H1 (cell line): ENCODE measurements around the gene CTF1. TPM values are rescaled to one million over a fixed set of nuclear protein-coding genes. Genes with fewer than 3 reads are reported as not detected.
A peak's percentile ranks its signal among the peaks of the same experiment; 100 is the strongest.

Source experiments
- CTCF ChIA-PET: fragments of 300-600 bp; sonication (Branson Sonifier 250); formaldehyde crosslinking; loops from one replicate; lab custom pipeline; 2021; ENCODE audit not compliant: partially characterized antibody; lab: Charles Lee
- POLR2A ChIA-PET: fragments of 300-600 bp; sonication (Branson Sonifier 250); formaldehyde crosslinking; loops from one replicate; lab custom pipeline; 2021; ENCODE audit warnings: inconsistent platforms; ENCODE audit not compliant: partially characterized antibody; lab: Charles Lee
- DNase-seq, 2 experiments: peaks; one replicate each; pipeline versions ENCODE4 v3.0.0 to v3.0.0-alpha.2; 2010 to 2022; ENCODE audit warnings: low spot score in 2 of 2, low read depth in 1 of 2, mixed read lengths in 1 of 2
- FAIRE-seq: peaks from 2 replicates; lab custom pipeline; 2011; peaks lifted over from hg19 to GRCh38; lab: Jason Lieb, UNC
- H2AFZ ChIP-seq: 2 replicates; pipeline ENCODE4 v1.8.1; 2012; ENCODE audit warnings: low read length, inconsistent platforms
- H2AK5ac ChIP-seq: 2 replicates; pipeline ENCODE4 v1.6.1; 2013; ENCODE audit warnings: low read depth, low read length
- H2BK120ac ChIP-seq: replicated peaks from 2 replicates; pipeline ENCODE3; 2013; ENCODE audit warnings: low read depth, low read length, inconsistent platforms
- H2BK12ac ChIP-seq: 2 replicates; pipeline ENCODE4 v1.6.1; 2013; ENCODE audit warnings: low read depth, low read length
- H2BK15ac ChIP-seq: 2 replicates; pipeline ENCODE4 v1.6.1; 2013; ENCODE audit warnings: low read length
- H2BK20ac ChIP-seq: 2 replicates; pipeline ENCODE4 v1.6.1; 2013; ENCODE audit warnings: low read length
- H2BK5ac ChIP-seq: 2 replicates; pipeline ENCODE4 v1.6.1; 2013; ENCODE audit warnings: low read depth, low read length
- H3K14ac ChIP-seq: 2 replicates; pipeline ENCODE4 v1.6.1; 2013; ENCODE audit warnings: inconsistent platforms; ENCODE audit not compliant: insufficient read length
- H3K18ac ChIP-seq: 2 replicates; pipeline ENCODE4 v1.6.1; 2013; ENCODE audit warnings: low read length; ENCODE audit errors: extremely low read depth
- H3K23ac ChIP-seq: 2 replicates; pipeline ENCODE4 v1.6.1; 2013; ENCODE audit warnings: inconsistent platforms; ENCODE audit not compliant: insufficient read length
- H3K23me2 ChIP-seq: 2 replicates; pipeline ENCODE4 v1.6.1; 2013; ENCODE audit warnings: low read depth, low read length
- H3K27ac ChIP-seq: 2 replicates; pipeline ENCODE4 v1.6.1; 2011; ENCODE audit warnings: low read depth, low read length, inconsistent platforms
- H3K27me3 ChIP-seq, 4 experiments: replicated peaks in 1 of 4; 1 replicate in 1 of 4; 2 replicates in 3 of 4; pipeline versions ENCODE4 v1.6.1 to v1.8.1; 2011 to 2013; ENCODE audit warnings: low read length in 3 of 4, mild to moderate bottlenecking in 3 of 4, inconsistent platforms in 2 of 4, mixed read lengths in 2 of 4, moderate library complexity in 1 of 4; ENCODE audit not compliant: control insufficient read depth in 3 of 4, insufficient read depth in 3 of 4; ENCODE audit errors: extremely low read depth in 1 of 4
- H3K36me3 ChIP-seq, 4 experiments: 2 replicates each; pipeline versions ENCODE4 v1.6.1 to v1.8.1; 2011 to 2013; ENCODE audit warnings: mild to moderate bottlenecking in 4 of 4, low read length in 3 of 4, moderate library complexity in 2 of 4, control low read depth in 1 of 4, inconsistent platforms in 1 of 4; ENCODE audit not compliant: insufficient read depth in 4 of 4, control insufficient read depth in 2 of 4
- H3K4ac ChIP-seq: replicated peaks from 2 replicates; pipeline ENCODE3; 2013; ENCODE audit warnings: low read length, low read depth, mixed read lengths, inconsistent platforms; ENCODE audit not compliant: insufficient read length
- H3K4me1 ChIP-seq, 4 experiments: replicated peaks in 1 of 4; 1 replicate in 1 of 4; 2 replicates in 3 of 4; pipeline versions ENCODE4 v1.6.1 to v1.8.1; 2011 to 2013; ENCODE audit warnings: low read length in 3 of 4, inconsistent platforms in 2 of 4, mixed read lengths in 1 of 4; ENCODE audit not compliant: insufficient read depth in 4 of 4, control insufficient read depth in 3 of 4
- H3K4me2 ChIP-seq, 2 experiments: 2 replicates each; pipeline versions ENCODE4 v1.6.1 to v1.8.1; 2011 to 2013; ENCODE audit warnings: low read depth in 2 of 2, low read length in 2 of 2, control low read depth in 1 of 2, inconsistent platforms in 1 of 2, mild to moderate bottlenecking in 1 of 2; ENCODE audit not compliant: insufficient read depth in 1 of 2
- H3K4me3 ChIP-seq, 4 experiments: fragments of 200-600, 300-600 bp in 1 of 4; sonication (generic), shearing (Covaris generic), sonication (Bioruptor Twin) in 1 of 4; 2 replicates each; pipeline versions ENCODE4 v1.5.1 to v1.8.1; 2011 to 2016; ENCODE audit warnings: low read length in 4 of 4, low read depth in 3 of 4, control low read depth in 2 of 4, inconsistent platforms in 2 of 4, mild to moderate bottlenecking in 2 of 4, mixed read lengths in 1 of 4, moderate library complexity in 1 of 4; ENCODE audit not compliant: insufficient read depth in 2 of 4; ENCODE audit errors: extremely low read depth in 1 of 4
- H3K56ac ChIP-seq: replicated peaks from 2 replicates; pipeline ENCODE3; 2013; ENCODE audit warnings: low read depth, mild to moderate bottlenecking, mixed read lengths, low read length, inconsistent platforms; ENCODE audit not compliant: insufficient read length
- H3K79me1 ChIP-seq: 2 replicates; pipeline ENCODE4 v1.6.1; 2013; ENCODE audit warnings: low read depth, low read length, control low read depth
- H3K79me2 ChIP-seq, 2 experiments: 2 replicates each; pipeline versions ENCODE4 v1.6.1 to v1.8.1; 2012 to 2013; ENCODE audit warnings: low read length in 2 of 2, mild to moderate bottlenecking in 2 of 2, inconsistent platforms in 1 of 2; ENCODE audit not compliant: insufficient read depth in 2 of 2, control insufficient read depth in 1 of 2
- H3K9ac ChIP-seq, 4 experiments: replicated peaks in 1 of 4; 1 replicate in 1 of 4; 2 replicates in 3 of 4; pipeline versions ENCODE4 v1.6.1 to v1.8.1; 2011 to 2013; ENCODE audit warnings: low read depth in 3 of 4, low read length in 3 of 4, control low read depth in 2 of 4, mild to moderate bottlenecking in 2 of 4, moderate library complexity in 2 of 4, inconsistent platforms in 1 of 4; ENCODE audit errors: extremely low read depth in 1 of 4
- H3K9me3 ChIP-seq, 2 experiments: 2 replicates each; pipeline versions ENCODE4 v1.6.1 to v1.8.1; 2012 to 2013; ENCODE audit warnings: mild to moderate bottlenecking in 2 of 2, moderate library complexity in 2 of 2, control low read depth in 1 of 2, inconsistent platforms in 1 of 2, low read depth in 1 of 2, low read length in 1 of 2, mixed read lengths in 1 of 2; ENCODE audit not compliant: insufficient read depth in 2 of 2
- H4K20me1 ChIP-seq, 2 experiments: replicated peaks in 1 of 2; 2 replicates each; pipeline versions ENCODE3 to v1.8.1; 2011 to 2013; ENCODE audit warnings: inconsistent platforms in 2 of 2, low read length in 2 of 2, mild to moderate bottlenecking in 1 of 2; ENCODE audit not compliant: insufficient read depth in 2 of 2, control insufficient read depth in 1 of 2
- H4K5ac ChIP-seq: 2 replicates; pipeline ENCODE4 v1.6.1; 2013; ENCODE audit warnings: low read length, low read depth, mixed read lengths, inconsistent platforms; ENCODE audit not compliant: insufficient read length
- H4K8ac ChIP-seq: 2 replicates; pipeline ENCODE4 v1.8.0; 2013; ENCODE audit warnings: mild to moderate bottlenecking, moderate library complexity, low read length, inconsistent platforms; ENCODE audit not compliant: insufficient read depth; ENCODE audit errors: extremely low read depth
- H4K91ac ChIP-seq: replicated peaks from 2 replicates; pipeline ENCODE3; 2013; ENCODE audit warnings: low read length, mixed read lengths, inconsistent platforms; ENCODE audit not compliant: insufficient read length
- KDM1A ChIP-seq: fragments of 200-600, 300-600 bp; sonication (generic); IDR thresholded peaks from 2 replicates; pipeline ENCODE4 v1.7.1; 2016; ENCODE audit warnings: mild to moderate bottlenecking, low read length, borderline replicate concordance
- SIX5 ChIP-seq: IDR thresholded peaks from 2 replicates; pipeline ENCODE4 v1.6.1; 2011; ENCODE audit warnings: mild to moderate bottlenecking, low read depth, low read length
- WGBS, 2 experiments: shearing (Covaris generic) in 1 of 2; methylation state at CpG; one replicate each; pipeline versions ENCODE4 v1.1.6 to v1.1.7; 2013 to 2015; ENCODE audit warnings: low lambda C conversion rate in 2 of 2, mixed read lengths in 2 of 2, inconsistent platforms in 1 of 2, low coverage in 1 of 2, missing lambda C conversion rate in 1 of 2; ENCODE audit not compliant: insufficient replicate concordance in 2 of 2, insufficient coverage in 1 of 2, insufficient read length in 1 of 2; ENCODE audit errors: extremely low coverage in 1 of 2, missing lambda C conversion rate in 1 of 2; 5-methylcytosine and 5-hydroxymethylcytosine counted together
- polyA plus RNA-seq, 7 experiments: library from polyadenylated mRNA; depleted of rRNA in 3 of 7; stranded (reverse) in 5 of 7; unstranded in 2 of 7; fragments of >200 nt in 5 of 7; fragments of 200-250 nt in 2 of 7; gene quantifications; 1 replicate in 5 of 7; 2 replicates in 1 of 7; 4 replicates in 1 of 7; pipeline versions ENCODE4 v1.2.1 to v1.2.3, GENCODE V29; 2011 to 2013; ENCODE audit warnings: missing spikeins in 2 of 7, mixed read lengths in 2 of 7
- total RNA-seq: library from RNA; stranded (reverse); fragmentation: NEBNext Ultra II Directional; extraction: Animal tissue kit (Norgen Biotek cat#: 25700); gene quantifications from 2 replicates; pipeline ENCODE4 v1.2.1, GENCODE V29; 2021

CTF1 gene
- total and polyA plus RNA-seq, 2 of the 8 experiments (the other 6 are each of a cell fraction or from before 2014, with no cell fraction given): 0.97 to 3.4 TPM

DNA sequence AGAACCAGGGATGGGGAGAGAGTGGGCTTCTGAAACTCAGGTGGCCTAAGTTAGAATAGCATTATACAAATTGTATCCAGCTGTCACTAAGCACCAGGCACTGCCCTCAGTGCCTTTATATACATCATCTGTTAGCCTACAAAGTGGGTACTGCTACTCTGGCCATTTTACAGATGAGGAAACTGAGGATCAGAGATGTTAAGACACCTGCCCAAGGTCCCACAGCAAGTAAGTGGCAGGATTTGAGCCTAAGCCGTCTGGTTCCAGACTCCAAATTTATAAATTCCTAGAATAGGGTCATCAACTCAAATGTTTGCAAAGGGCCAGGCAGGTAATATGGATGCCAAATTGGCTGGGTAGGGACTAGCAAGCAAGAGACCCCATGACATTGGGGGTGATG lies 54.8 kb downstream of the CTF1 start:
- Histone ChIP-seq H3K27me3 (no peaks in the 10 kb centered on the region), H4K20me1 (peaks cover 0 to 11% of the 10 kb centered on the region in 2 experiments), H2BK5ac (no peak overlapping the region), H3K9me3 (no peaks in the 10 kb centered on the region), H3K4me2 (no peak overlapping the region), H2BK20ac (no peak overlapping the region), H4K91ac (no peak overlapping the region), H2BK15ac (no peak overlapping the region), H3K18ac (no peak overlapping the region), H3K4me3 (no peak overlapping the region), H3K4me1 (peaks cover 0 to 32% (median 22%) of the 10 kb centered on the region in 4 experiments; a peak in 6 of 7 replicates), H3K23ac (no peak overlapping the region), H3K14ac (no peak overlapping the region), H3K23me2 (peaks cover 12% of the 10 kb centered on the region), H3K36me3 (no peaks in the 10 kb centered on the region; a peak in 1 of 8 replicates), H4K8ac (no peak overlapping the region; the same call in 1 of the 2 replicates), H2AK5ac (no peak overlapping the region), H2AFZ (no peak overlapping the region), H2BK120ac (no peak overlapping the region), H3K9ac (no peak overlapping the region), H4K5ac (no peak overlapping the region), H3K27ac (no peak overlapping the region), H3K56ac (no peak overlapping the region), H2BK12ac (no peak overlapping the region), H3K4ac (no peak overlapping the region), H3K79me2 (no peaks in the 10 kb centered on the region), H3K79me1 (no peaks in the 10 kb centered on the region; the same call in 1 of the 2 replicates)
- FAIRE-seq (no peak), DNase-seq (no peak)
- no peak for TF ChIP-seq SIX5
- peak; percentile 57; the same call in 1 of the 2 replicates for TF ChIP-seq KDM1A
- 83% methylated on average over 1 of the region's 1 CpG; no CpG with 5 or more reads in 1 of the 2 experiments for WGBS, 2 experiments
- CTCF ChIA-PET: interaction anchor here (1.2 to 3.3 kb wide), 3 partner anchors 12 to 34 kb away, joined by 3 to 25 read pairs (median 5); partner anchors contain the start of gene HSD3B7
- POLR2A ChIA-PET: interaction anchor here (0.7 to 3.5 kb wide), 2 partner anchors 10 to 232 kb away, joined by 3 to 16 read pairs; no protein-coding TSS in a partner anchor
